Inferior parietal cortex (tissue), 1 donor: ENCODE data around the gene PRCP.

Source experiments
- DNase-seq: peaks from one replicate; pipeline ENCODE4 v3.0.0-alpha.2; 2016; ENCODE audit errors: extremely low spot score

PRCP gene

DNA sequence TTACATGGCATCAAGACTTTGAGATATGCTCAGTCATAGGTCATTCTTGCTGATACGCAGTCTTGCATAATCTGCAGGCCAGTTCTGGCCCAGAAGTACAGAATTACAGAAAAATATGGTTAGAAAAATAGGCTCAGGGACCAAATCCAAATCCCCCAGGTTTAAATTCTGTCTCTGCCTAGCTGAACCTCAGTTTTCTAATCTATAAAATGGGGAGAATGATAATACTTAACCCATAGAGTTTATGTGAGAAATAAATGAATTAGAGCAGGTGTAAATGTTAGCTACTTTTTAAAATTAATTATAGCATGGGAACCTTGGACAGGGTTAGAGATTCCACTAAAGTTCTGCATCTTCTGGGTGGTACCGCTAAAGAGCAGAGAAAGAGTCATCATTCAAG lies 114.2 kb downstream of the PRCP start:
- no peak for DNase-seq

DNA sequence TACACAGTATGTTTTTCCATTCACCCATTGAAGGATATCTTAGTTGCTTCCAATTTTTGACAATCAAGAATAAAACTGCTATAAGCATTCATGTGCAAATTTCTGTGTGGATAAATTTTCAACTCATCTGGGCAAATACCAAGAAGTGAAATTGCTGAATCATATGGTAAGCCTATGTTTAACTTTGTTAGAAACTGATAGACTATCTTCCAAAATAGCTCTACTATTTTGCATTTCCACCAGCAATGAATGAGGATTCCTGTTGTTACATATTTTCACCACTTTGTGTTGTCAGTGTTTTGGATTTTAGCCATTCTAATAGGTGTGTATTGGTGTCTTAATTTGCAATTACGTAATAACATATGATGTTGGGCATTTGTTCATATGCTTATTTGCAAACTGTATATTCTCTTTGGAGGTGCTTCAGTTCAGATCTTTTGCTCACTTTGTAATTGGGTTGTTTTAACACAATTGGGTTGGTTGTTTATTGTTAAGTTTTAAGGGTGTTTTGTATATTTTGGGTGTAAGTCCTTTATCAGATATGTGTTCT lies 117.3 kb downstream of the PRCP start:
- DNase-seq = no peak

DNA sequence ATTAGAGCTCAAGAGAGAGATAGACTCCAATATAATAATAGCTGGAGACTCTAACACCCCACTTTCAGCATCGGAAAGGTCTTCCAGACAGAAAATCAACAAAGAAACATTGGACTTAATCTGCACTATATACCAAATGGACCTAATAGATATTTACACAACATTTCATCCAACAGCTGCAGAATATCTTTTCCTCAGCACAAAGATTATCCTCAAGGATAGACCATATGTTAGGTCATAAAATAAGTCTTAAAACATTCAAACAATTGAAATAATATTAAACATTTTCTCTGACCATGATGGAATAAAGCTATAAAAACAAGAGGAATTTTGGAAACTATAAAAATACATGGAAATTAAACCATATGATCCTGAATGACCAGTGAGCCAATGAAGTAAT lies 121.5 kb downstream of the PRCP start:
- no peak for DNase-seq

DNA sequence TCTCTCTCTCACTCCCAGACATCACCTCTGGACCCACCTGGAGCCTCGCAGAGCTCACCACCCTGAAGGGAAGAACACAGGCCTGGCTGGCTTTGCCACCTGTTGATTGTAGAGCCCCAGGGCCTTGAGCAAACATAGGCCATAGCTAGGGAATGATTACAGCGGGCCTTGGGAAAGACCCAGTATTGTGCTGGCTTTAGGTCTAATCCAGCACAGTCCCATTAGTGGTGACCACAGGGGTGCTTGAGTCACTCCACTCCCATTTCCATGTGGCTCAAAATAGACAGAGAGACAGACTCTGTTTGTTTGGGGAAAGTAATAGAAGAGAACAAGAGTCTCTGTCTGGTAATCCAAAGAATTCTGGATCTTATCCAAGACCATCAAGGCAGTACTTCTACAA lies 123.9 kb downstream of the PRCP start:
- no peak for DNase-seq

DNA sequence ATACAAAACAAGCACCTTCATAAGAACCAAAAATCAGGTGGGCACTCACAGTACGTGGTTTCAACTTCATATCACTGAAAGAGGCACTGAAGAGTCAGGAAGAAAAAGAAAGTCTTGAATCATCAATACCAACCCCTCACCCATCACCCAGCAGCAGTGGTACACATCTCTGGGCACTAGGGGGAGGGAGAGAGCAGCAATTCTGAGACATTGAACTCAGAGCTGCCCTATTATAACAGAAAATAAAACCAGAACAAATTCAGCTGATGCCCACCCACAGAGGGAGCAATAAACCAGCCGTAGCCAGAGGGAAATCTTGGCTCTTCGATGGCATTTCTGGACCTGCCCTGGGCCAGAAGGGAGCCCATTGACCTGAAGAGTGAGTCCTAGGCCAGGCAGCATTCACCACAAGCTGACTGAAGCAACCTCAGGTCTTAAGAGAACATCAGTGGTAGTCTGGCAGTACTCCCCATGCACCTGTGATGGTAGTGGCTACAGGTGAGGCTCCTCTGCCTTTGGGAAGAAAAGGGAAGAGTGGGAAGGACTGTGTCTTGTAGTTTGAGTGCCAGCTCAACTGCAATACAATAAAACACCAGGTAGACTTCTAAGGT lies 124.4 kb downstream of the PRCP start:
- DNase-seq = no peak

DNA sequence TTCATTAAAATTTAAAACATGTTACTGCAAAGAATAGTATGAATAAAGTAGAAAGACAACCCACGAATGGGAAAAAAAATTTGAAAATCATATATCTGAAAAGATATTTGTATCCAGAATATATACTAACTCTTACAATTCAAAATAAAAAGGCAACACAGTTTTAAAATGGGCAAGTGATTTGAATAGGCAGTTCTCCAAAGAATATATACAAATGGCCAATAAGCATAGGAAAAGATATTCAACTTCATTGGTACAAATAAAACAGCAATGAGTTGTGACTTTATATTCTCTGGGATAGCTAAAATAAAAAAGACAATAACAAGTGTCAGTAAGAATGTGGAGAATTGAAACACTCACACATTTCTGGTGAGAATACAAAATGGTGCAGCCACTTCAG lies 125.0 kb downstream of the PRCP start:
- no peak for DNase-seq
